IPS-15b (cell line): Measurements from ENCODE around the gene C11orf97.
"Not testable (repeated sequence)": the region's sequence is repeated elsewhere in the genome, so short reads cannot be mapped to it uniquely, and the experiment has no call there.

ENCODE experiments used
- H3K27me3 ChIP-seq: one replicate; pipeline ENCODE4 v1.6.1; 2013; ENCODE audit warnings: low read length; ENCODE audit not compliant: control insufficient read depth, insufficient read depth
- H3K36me3 ChIP-seq: one replicate; pipeline ENCODE4 v1.6.1; 2013; ENCODE audit warnings: low read length; ENCODE audit not compliant: control insufficient read depth, insufficient read depth
- H3K4me1 ChIP-seq: one replicate; pipeline ENCODE4 v1.6.1; 2013; ENCODE audit warnings: mild to moderate bottlenecking, low read length; ENCODE audit not compliant: control insufficient read depth, insufficient read depth
- H3K4me3 ChIP-seq: one replicate; pipeline ENCODE4 v1.5.1; 2013; ENCODE audit warnings: low read depth, low read length
- H3K9ac ChIP-seq: one replicate; pipeline ENCODE4 v1.6.1; 2013; ENCODE audit warnings: low read depth, mild to moderate bottlenecking, low read length
- H3K9me3 ChIP-seq: one replicate; pipeline ENCODE4 v1.6.1; 2013; ENCODE audit warnings: mild to moderate bottlenecking, low read length; ENCODE audit not compliant: control insufficient read depth, insufficient read depth

C11orf97 gene

DNA sequence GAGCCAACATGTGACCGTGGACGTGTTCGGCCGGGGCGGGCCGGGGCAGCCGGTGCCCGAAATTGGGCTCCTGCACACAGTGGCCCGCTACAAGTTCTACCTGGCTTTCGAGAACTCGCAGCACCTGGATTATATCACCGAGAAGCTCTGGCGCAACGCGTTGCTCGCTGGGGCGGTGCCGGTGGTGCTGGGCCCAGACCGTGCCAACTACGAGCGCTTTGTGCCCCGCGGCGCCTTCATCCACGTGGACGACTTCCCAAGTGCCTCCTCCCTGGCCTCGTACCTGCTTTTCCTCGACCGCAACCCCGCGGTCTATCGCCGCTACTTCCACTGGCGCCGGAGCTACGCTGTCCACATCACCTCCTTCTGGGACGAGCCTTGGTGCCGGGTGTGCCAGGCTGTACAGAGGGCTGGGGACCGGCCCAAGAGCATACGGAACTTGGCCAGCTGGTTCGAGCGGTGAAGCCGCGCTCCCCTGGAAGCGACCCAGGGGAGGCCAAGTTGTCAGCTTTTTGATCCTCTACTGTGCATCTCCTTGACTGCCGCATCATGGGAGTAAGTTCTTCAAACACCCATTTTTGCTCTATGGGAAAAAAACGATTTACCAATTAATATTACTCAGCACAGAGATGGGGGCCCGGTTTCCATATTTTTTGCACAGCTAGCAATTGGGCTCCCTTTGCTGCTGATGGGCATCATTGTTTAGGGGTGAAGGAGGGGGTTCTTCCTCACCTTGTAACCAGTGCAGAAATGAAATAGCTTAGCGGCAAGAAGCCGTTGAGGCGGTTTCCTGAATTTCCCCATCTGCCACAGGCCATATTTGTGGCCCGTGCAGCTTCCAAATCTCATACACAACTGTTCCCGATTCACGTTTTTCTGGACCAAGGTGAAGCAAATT lies 33.3 kb downstream of the C11orf97 start:
- peaks cover 25% of the 10 kb centered on the region for H3K27me3 ChIP-seq
- peak overlapping the region; percentile 70 for H3K4me3 ChIP-seq
- H3K4me1 ChIP-seq = peaks cover 10% of the 10 kb centered on the region
- H3K9me3 ChIP-seq = no peaks in the 10 kb centered on the region
- H3K9ac ChIP-seq = peak overlapping the region; percentile 54
- H3K36me3 ChIP-seq = no peaks in the 10 kb centered on the region

DNA sequence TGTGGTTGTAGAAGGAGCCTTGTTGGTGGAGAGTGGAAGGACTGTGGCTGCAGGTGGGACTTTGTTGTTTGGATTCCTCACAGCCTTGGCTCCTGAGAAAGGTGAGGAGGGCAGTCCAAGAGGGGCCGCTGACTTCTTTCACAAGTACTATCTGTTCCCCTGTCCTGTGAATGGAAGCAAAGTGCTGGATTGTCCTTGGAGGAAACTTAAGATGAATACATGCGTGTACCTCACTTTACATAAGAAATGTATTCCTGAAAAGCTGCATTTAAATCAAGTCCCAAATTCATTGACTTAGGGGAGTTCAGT lies 33.9 kb downstream of the C11orf97 start:
- Histone ChIP-seq H3K27me3 (peaks cover 25% of the 10 kb centered on the region), H3K9me3 (no peaks in the 10 kb centered on the region), H3K9ac (no peak overlapping the region), H3K36me3 (no peaks in the 10 kb centered on the region), H3K4me1 (peaks cover 10% of the 10 kb centered on the region), H3K4me3 (peak overlapping the region; percentile 70)

DNA sequence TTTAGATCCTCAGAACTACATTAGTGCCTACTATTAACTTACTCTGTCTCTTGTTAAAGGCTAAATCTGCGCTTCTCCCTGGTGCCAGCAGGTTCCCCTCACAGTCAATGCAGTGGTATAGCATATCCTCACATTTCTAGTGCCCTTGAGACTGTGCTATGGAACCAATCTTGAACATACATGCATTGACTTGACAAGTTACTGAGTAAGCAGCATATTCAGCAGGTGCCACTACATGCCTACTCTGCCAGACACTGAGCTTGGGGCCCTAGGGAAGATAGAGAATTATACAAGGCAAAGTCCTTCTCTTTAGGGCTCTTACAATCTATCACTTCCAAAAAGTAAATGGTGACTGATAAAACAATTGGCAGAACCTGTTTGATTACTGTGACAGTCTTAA lies 34.6 kb downstream of the C11orf97 start:
- H3K27me3 ChIP-seq = peaks cover 25% of the 10 kb centered on the region
- H3K9ac ChIP-seq = no peak overlapping the region
- peaks cover 10% of the 10 kb centered on the region for H3K4me1 ChIP-seq
- H3K36me3 ChIP-seq = no peaks in the 10 kb centered on the region
- peak overlapping the region; percentile 24 for H3K4me3 ChIP-seq
- H3K9me3 ChIP-seq = no peaks in the 10 kb centered on the region

DNA sequence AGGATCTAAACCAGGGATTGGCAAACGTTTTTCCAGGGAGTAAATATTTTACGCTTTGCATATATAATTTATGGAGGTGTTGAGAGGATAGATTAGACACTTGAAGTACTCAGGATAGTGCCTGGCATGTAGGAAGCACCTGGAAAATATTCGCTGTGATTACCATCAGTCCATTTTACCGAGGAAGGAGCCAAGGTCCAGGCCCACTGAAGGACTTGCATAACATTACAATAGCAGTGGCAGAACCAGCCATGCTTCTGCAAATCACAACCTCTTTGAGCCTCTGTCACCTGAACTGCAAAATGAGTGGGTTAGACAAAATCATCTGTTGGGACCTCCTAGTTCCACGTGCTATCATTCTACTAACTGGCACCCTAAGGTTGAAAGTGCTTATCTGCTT lies 36.9 kb downstream of the C11orf97 start:
- Histone ChIP-seq H3K4me3 (no peak overlapping the region), H3K4me1 (peaks cover 10% of the 10 kb centered on the region), H3K9ac (no peak overlapping the region), H3K27me3 (peaks cover 25% of the 10 kb centered on the region), H3K36me3 (no peaks in the 10 kb centered on the region), H3K9me3 (no peaks in the 10 kb centered on the region)

DNA sequence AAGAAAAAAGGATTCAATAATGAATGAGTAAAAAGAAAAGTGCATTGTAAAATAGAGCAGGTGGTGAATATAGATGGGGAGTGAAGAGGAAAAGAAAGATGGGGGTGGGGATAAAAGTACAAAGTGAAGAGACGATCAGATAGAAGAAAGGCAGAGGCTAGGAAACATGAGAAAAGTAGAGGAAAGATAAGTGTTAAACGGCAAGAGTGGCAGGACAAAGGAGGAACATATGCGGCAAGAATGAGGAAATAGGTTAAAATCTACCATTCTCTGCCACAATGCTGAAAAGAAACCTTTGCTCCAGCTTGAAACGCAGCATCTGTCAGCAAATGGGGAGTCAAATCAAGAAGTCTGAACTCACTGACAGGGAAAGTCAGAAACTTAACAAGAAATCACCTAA lies 38.3 kb downstream of the C11orf97 start:
- no peak overlapping the region for H3K4me3 ChIP-seq
- no peak overlapping the region for H3K9ac ChIP-seq
- H3K9me3 ChIP-seq = no peaks in the 10 kb centered on the region
- H3K27me3 ChIP-seq = peaks cover 16% of the 10 kb centered on the region
- no peaks in the 10 kb centered on the region for H3K36me3 ChIP-seq
- H3K4me1 ChIP-seq = peaks cover 10% of the 10 kb centered on the region

DNA sequence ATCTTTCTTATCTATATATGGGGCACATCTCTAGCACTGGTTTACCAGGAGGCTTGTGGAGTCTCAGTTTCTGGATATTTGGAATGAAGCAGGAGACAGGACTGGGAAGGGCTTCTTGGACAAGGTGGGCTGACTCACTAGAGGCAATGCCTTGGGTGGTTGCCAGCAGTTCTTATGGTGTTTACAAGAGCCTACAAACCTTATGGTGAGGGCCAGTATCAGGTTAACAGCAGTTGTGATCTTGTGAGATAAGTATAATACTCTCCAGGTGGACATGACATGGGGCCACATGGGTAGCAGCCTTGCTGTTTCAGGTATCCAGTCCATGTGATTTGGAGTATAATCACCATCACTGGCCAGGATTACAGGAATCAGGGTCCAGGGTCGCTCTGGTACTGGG lies 41.7 kb downstream of the C11orf97 start:
- H3K27me3 ChIP-seq = no peaks in the 10 kb centered on the region
- H3K36me3 ChIP-seq = no peaks in the 10 kb centered on the region
- no peaks in the 10 kb centered on the region for H3K9me3 ChIP-seq
- H3K9ac ChIP-seq = no peak overlapping the region
- no peaks in the 10 kb centered on the region for H3K4me1 ChIP-seq
- no peak overlapping the region for H3K4me3 ChIP-seq

DNA sequence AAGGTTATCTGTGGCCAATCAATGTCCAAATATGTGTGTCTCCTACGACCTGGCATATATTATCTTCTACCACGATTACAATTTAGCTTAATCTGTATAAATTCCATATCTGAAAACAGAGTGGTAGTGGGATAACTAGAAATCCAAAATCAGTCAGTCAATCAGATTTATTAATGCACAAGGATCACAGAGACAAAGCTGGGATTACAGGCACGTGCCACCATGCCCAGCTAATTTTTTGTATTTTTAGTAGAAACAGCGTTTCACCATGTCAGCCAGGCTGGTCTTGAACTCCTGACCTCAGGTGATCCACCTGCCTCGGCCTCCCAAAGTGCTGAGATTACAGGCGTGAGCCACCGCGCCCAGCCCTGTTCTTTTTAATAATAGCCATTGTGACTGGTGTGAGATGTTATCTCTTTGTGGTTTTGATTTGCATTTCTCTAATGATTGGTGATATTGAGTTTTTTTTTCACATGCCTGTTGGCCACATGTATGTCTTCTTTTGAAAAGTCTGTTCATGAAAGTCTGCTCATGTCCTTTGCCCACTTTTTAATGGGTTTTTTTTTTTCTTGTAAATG lies 43.6 kb downstream of the C11orf97 start:
- H3K4me1 ChIP-seq = not testable (repeated sequence)

DNA sequence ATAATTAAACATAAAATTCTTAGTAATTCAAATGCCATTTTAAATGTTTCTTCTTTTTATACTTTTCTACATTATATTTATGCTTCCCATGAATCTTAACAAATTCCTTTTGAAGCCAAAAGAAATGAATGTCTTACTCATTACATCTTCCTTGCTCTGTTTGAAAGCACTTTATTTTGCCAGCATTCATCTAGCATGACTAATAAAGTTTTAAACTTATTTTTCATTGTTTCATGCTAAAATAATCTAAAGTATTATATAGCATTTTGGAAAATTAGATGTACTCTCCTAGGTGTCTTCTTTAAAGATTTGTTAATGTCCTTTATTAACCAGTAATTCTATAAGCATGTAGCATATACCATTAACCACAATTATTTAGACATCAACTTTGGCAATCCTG lies 45.2 kb downstream of the C11orf97 start:
- no peak overlapping the region for H3K9ac ChIP-seq
- H3K36me3 ChIP-seq = no peaks in the 10 kb centered on the region
- H3K27me3 ChIP-seq = no peaks in the 10 kb centered on the region

More for the DNA sequence above, 43.6 kb downstream of the C11orf97 start:
- H3K36me3 ChIP-seq, H3K9me3 ChIP-seq, H3K9ac ChIP-seq, H3K4me3 ChIP-seq, H3K27me3 ChIP-seq: not testable (repeated sequence)

DNA sequence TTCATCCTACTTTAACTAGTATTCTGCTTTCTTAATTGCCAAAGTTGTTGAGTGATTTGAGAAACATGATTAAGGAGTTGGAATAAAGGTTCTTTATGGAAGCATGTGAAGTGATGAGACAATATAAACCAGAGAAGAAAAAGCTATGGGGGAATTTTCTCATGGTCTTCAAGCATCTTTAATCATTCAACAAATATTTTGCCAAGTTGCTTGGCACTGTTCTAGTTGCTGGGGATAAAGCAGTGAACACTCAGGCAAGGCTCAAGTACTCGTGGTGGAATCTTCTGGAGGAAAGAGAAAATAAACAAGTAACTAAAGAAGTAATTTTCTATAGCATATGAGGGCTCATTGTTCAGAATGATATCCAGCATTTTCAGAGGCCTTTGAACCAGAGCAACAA lies 45.7 kb downstream of the C11orf97 start:
- H3K9ac ChIP-seq = no peak overlapping the region
- H3K4me1 ChIP-seq = no peaks in the 10 kb centered on the region
- no peaks in the 10 kb centered on the region for H3K36me3 ChIP-seq
- no peak overlapping the region for H3K4me3 ChIP-seq
- H3K9me3 ChIP-seq = no peaks in the 10 kb centered on the region
- H3K27me3 ChIP-seq = no peaks in the 10 kb centered on the region

More for the DNA sequence above, 45.2 kb downstream of the C11orf97 start:
- H3K9me3 ChIP-seq = no peaks in the 10 kb centered on the region
- no peak overlapping the region for H3K4me3 ChIP-seq
- H3K4me1 ChIP-seq = no peaks in the 10 kb centered on the region

DNA sequence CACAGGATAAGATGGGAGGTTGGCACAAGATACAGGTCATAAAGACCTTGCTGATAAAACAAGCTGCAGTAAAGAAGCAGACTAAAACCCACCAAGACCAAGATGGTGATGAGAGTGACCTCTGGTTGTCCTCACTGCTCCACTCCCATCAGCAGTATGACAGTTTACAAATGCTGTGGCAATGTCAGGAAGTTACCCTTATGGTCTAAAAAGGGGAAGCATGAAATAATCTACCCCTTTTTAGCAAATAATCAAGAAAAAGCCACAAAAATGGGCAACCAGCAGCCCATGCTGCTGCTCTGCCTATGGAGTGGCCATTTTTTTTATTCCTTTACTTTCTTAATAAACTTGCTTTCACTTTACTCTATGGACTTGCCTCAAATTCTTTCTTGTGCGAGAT lies 46.2 kb downstream of the C11orf97 start:
- no peak overlapping the region for H3K9ac ChIP-seq
- no peaks in the 10 kb centered on the region for H3K9me3 ChIP-seq
- no peaks in the 10 kb centered on the region for H3K36me3 ChIP-seq
- H3K4me1 ChIP-seq = no peaks in the 10 kb centered on the region
- H3K4me3 ChIP-seq = no peak overlapping the region
- H3K27me3 ChIP-seq = no peaks in the 10 kb centered on the region

DNA sequence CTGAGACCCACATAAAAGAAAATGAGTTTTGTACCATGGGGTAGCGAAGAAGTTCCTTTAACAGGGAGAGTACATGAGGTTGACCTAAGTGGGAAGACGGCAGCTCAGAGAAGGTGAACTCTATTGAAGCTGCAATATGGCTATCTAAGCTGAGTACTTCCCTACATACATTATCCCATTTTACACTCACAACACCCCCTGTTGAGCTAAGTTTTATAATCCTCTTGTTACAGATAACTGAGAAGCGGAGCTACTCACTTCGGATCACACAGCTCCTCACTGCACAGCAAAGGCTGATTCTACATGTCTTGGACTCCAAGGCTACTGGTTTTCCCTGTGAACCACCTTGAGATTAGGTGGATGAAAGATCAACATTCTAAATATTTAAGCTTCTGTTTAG lies 46.7 kb downstream of the C11orf97 start:
- Histone ChIP-seq H3K9ac (no peak overlapping the region), H3K4me3 (no peak overlapping the region), H3K27me3 (no peaks in the 10 kb centered on the region), H3K36me3 (no peaks in the 10 kb centered on the region), H3K4me1 (peaks cover 3% of the 10 kb centered on the region), H3K9me3 (no peaks in the 10 kb centered on the region)

DNA sequence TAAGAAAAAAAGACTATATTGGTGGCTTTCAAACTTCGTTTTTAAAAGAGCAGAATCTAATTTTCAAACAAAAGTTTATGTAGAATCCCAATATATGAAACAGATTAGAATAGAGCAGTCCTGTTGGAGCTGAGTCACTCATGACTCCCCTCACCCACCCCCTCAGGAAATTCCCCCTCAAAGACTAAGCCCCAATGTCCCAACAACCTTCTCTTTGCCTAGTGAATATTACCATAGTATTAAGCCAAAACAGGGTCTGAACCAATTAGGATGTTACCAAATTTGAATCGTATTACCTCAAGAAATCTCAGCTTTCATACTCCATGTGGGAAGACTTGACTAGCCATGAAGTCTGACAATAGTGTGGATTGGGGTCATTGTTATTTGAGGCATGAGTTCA lies 47.1 kb downstream of the C11orf97 start:
- H3K9ac ChIP-seq = no peak overlapping the region
- H3K36me3 ChIP-seq = no peaks in the 10 kb centered on the region
- peaks cover 3% of the 10 kb centered on the region for H3K4me1 ChIP-seq
- H3K9me3 ChIP-seq = no peaks in the 10 kb centered on the region
- no peaks in the 10 kb centered on the region for H3K27me3 ChIP-seq
- no peak overlapping the region for H3K4me3 ChIP-seq
